ENCODE measurements around the gene ITPR1. TPM values are rescaled to one million over a fixed set of nuclear protein-coding genes. Genes with fewer than 3 reads are reported as not detected.

Gene ITPR1
- polyA plus RNA-seq, 1 experiment: 1.4 TPM

- DNase-seq (ENCODE audit: low read depth): no peak
- no peak overlapping the region for H3K4me3 ChIP-seq (ENCODE audit: low read depth, low read length)
- ChIA-PET POLR2A (no interaction called here), CTCF (no interaction called here)
- no peaks in the 10 kb centered on the region for H3K36me3 ChIP-seq (ENCODE audit: control insufficient read depth, insufficient read depth, low read length)
- peaks cover 1% of the 10 kb centered on the region; the same call in 1 of the 2 replicates for H3K27me3 ChIP-seq (ENCODE audit: control insufficient read depth, insufficient read depth, low read length)
- no peak for TF ChIP-seq CTCF (IDR thresholded peaks at IDR 0.05; ENCODE audit: insufficient read depth, low read depth, low read length)
Measured at GRCh38 chr3:4887177-4887576, 394.0 kb downstream of the ITPR1 start.

GRCh38 chr3:4888913-4889846 lies 396.0 kb downstream of the ITPR1 start:
- TF ChIP-seq CTCF (IDR thresholded peaks at IDR 0.05; ENCODE audit: insufficient read depth, low read depth, low read length): no peak
- no peaks in the 10 kb centered on the region for H3K36me3 ChIP-seq (ENCODE audit: control insufficient read depth, insufficient read depth, low read length)
- DNase-seq (ENCODE audit: low read depth): no peak
- POLR2A ChIA-PET: no interaction called here
- 0 out of 2 replicates have a peak, but pooled peaks cover 1% of the 10 kb centered on the region for H3K27me3 ChIP-seq (ENCODE audit: control insufficient read depth, insufficient read depth, low read length)
- CTCF ChIA-PET: no interaction called here
- no peak overlapping the region for H3K4me3 ChIP-seq (ENCODE audit: low read depth, low read length)

- POLR2A ChIA-PET: no interaction called here
- no peak overlapping the region for H3K4me3 ChIP-seq (ENCODE audit: low read depth, low read length)
- 0 out of 2 replicates have a peak, but pooled peaks cover 1% of the 10 kb centered on the region for H3K27me3 ChIP-seq (ENCODE audit: control insufficient read depth, insufficient read depth, low read length)
- CTCF ChIA-PET: no interaction called here
- no peaks in the 10 kb centered on the region for H3K36me3 ChIP-seq (ENCODE audit: control insufficient read depth, insufficient read depth, low read length)
- DNase-seq (ENCODE audit: low read depth): no peak
- no peak for TF ChIP-seq CTCF (IDR thresholded peaks at IDR 0.05; ENCODE audit: insufficient read depth, low read depth, low read length)
Measured at GRCh38 chr3:4889896-4890295, 396.7 kb downstream of the ITPR1 start.

- CTCF ChIA-PET: no interaction called here
- Histone ChIP-seq H3K4me3 (ENCODE audit: low read depth, low read length) (no peak overlapping the region), H3K27me3 (ENCODE audit: control insufficient read depth, insufficient read depth, low read length) (0 out of 2 replicates have a peak, but pooled peaks cover 1% of the 10 kb centered on the region), H3K36me3 (ENCODE audit: control insufficient read depth, insufficient read depth, low read length) (no peaks in the 10 kb centered on the region)
- DNase-seq (ENCODE audit: low read depth): no peak
- no peak for TF ChIP-seq CTCF (IDR thresholded peaks at IDR 0.05; ENCODE audit: insufficient read depth, low read depth, low read length)
- POLR2A ChIA-PET: no interaction called here
Measured at GRCh38 chr3:4894891-4895530, 401.9 kb downstream of the ITPR1 start.

GRCh38 chr3:4895838-4896237 lies 402.7 kb downstream of the ITPR1 start:
- TF ChIP-seq CTCF (IDR thresholded peaks at IDR 0.05; ENCODE audit: insufficient read depth, low read depth, low read length): no peak
- POLR2A ChIA-PET: no interaction called here

More at GRCh38 chr3:4895838-4896237, 402.7 kb downstream of the ITPR1 start:
- CTCF ChIA-PET: interaction anchor here (1.2 kb wide), 1 partner anchor 10 kb away, joined by 3 read pairs; no protein-coding TSS in a partner anchor
- 0 out of 2 replicates have a peak, but pooled peaks cover 1% of the 10 kb centered on the region for H3K27me3 ChIP-seq (ENCODE audit: control insufficient read depth, insufficient read depth, low read length)
- DNase-seq (ENCODE audit: low read depth): no peak
- H3K4me3 ChIP-seq (ENCODE audit: low read depth, low read length): no peak overlapping the region
- no peaks in the 10 kb centered on the region for H3K36me3 ChIP-seq (ENCODE audit: control insufficient read depth, insufficient read depth, low read length)
